Panc1 (cell line): ENCODE results near the gene ZSWIM3. TPM values are rescaled to one million over a fixed set of nuclear protein-coding genes. Genes with fewer than 3 reads are reported as not detected.

ENCODE experiments used
- ATAC-seq: fragments of 200-7000 bp; cut with Tn5 transposase; 2 replicates; pipeline ENCODE4 v1.9.1; 2020; ENCODE audit warnings: mild to moderate bottlenecking, moderate library complexity
- BruUV-seq: library from RNA; stranded (reverse); fragments of 400-500 nt; replicated peaks from 2 replicates; lab custom pipeline; 2021; lab: Mats Ljungman, UMichigan
- CTCF ChIA-PET: fragments of 300-600 bp; sonication (Branson Sonifier 250); formaldehyde crosslinking; loops from one replicate; lab custom pipeline; 2022; ENCODE audit warnings: antibody characterized with exemption; lab: Charles Lee
- POLR2A ChIA-PET: fragments of 300-600 bp; sonication (Branson Sonifier 250); formaldehyde crosslinking; loops from one replicate; lab custom pipeline; 2022; ENCODE audit warnings: antibody characterized with exemption; lab: Charles Lee
- DNase-seq: peaks from one replicate; pipeline ENCODE4 v3.0.0-alpha.2; 2010; ENCODE audit warnings: low read depth, low spot score
- H3K27ac ChIP-seq: 2 replicates; pipeline ENCODE4 v1.5.1; 2011; ENCODE audit warnings: mild to moderate bottlenecking, low read length, inconsistent platforms
- H3K27me3 ChIP-seq: fragments of 200-500 bp; sonication (Bioruptor generic); 2 replicates; pipeline ENCODE4 v1.6.0; 2014; ENCODE audit warnings: low read length, inconsistent platforms; ENCODE audit not compliant: control insufficient read depth, insufficient read depth
- H3K36me3 ChIP-seq: fragments of 200-500 bp; sonication (Bioruptor generic); 2 replicates; pipeline ENCODE4 v1.5.1; 2014; ENCODE audit warnings: inconsistent platforms, mild to moderate bottlenecking, low read length, moderate library complexity; ENCODE audit not compliant: control insufficient read depth, insufficient read depth
- H3K4me1 ChIP-seq: 2 replicates; pipeline ENCODE4 v1.5.1; 2011; ENCODE audit warnings: inconsistent platforms, mild to moderate bottlenecking, low read length, moderate library complexity; ENCODE audit not compliant: control insufficient read depth, insufficient read depth
- H3K4me3 ChIP-seq, 2 experiments: 2 replicates each; pipeline ENCODE4 v1.5.1; 2011 to 2012; ENCODE audit warnings: low read depth in 2 of 2, low read length in 2 of 2, mild to moderate bottlenecking in 2 of 2, inconsistent platforms in 1 of 2, moderate library complexity in 1 of 2
- H3K9me3 ChIP-seq: fragments of 200-500 bp; sonication (Bioruptor generic); 2 replicates; pipeline ENCODE4 v1.5.1; 2014; ENCODE audit warnings: low read depth, mild to moderate bottlenecking, inconsistent platforms, low read length, moderate library complexity; ENCODE audit not compliant: control insufficient read depth, insufficient read depth
- CTCF ChIP-seq: fragments of 450-650 bp; IDR thresholded peaks from 2 replicates; pipeline ENCODE4 v1.5.1; 2017; ENCODE audit warnings: mild to moderate bottlenecking
- POLR2AphosphoS5 ChIP-seq: IDR thresholded peaks from 2 replicates; pipeline ENCODE4 v1.6.1; 2012; ENCODE audit warnings: mild to moderate bottlenecking, low read depth, low read length, moderate library complexity
- REST ChIP-seq, 2 experiments: IDR thresholded peaks; 2 replicates each; pipeline ENCODE4 v1.6.1; 2011 to 2012; ENCODE audit warnings: low read depth in 2 of 2, control low read depth in 1 of 2, low read length in 1 of 2, mild to moderate bottlenecking in 1 of 2, moderate library complexity in 1 of 2; ENCODE audit not compliant: insufficient read depth in 1 of 2
- SIN3A ChIP-seq: IDR thresholded peaks from 2 replicates; pipeline ENCODE4 v1.6.1; 2012; ENCODE audit warnings: low read depth, mild to moderate bottlenecking, low read length, moderate library complexity, borderline replicate concordance; ENCODE audit not compliant: insufficient read depth
- TCF7L2 ChIP-seq: IDR thresholded peaks from 2 replicates; pipeline ENCODE4 v1.6.1; 2011; ENCODE audit warnings: mild to moderate bottlenecking, low read depth, low read length, inconsistent platforms
- in situ Hi-C: cut with HindIII; loops from 2 replicates; pipeline ENCODE4 v1.10.0; 2016; ENCODE audit warnings: low sequenced_read_pairs, low pct_unique_long_range_greater_than_20kb
- intact Hi-C: fragments of 100-400 bp; cut with micrococcal nuclease; formaldehyde crosslinking; loops from one replicate; pipeline ENCODE4 v1.10.0; 2022; ENCODE audit not compliant: unreplicated experiment
- total RNA-seq: library from RNA; stranded (reverse); gene quantifications from one replicate; pipeline ENCODE4 v1.2.1, GENCODE V29; 2021; ENCODE audit not compliant: unreplicated experiment

ZSWIM3 gene
- total RNA-seq, 1 experiment from 2014 or later, result 3.6 TPM

- DNase-seq, result no peak
- ChIA-PET POLR2A (interaction anchor here (1.2 kb wide), 1 partner anchor 10 kb away, joined by 6 read pairs; the partner anchor contains the start of gene ZSWIM1), CTCF (interaction anchor here (0.7 to 1.7 kb wide), 3 partner anchors 10 to 96 kb away, joined by 3 to 4 read pairs (median 3); partner anchors contain the start of gene ZSWIM1)
- TF ChIP-seq CTCF (no peak), REST (IDR thresholded peaks at IDR 0.05; ENCODE audit: insufficient read depth in 1 of 2, low read depth in 2 of 2, low read length in 1 of 2) (no peak), POLR2AphosphoS5 (peak; percentile 74), SIN3A (peak; percentile 95), TCF7L2 (no peak)
- no TSS peak for BruUV-seq
- intact Hi-C loops, result no loop called here
- H3K27ac ChIP-seq, result peak within 1 kb of the TSS; percentile 81
- peaks cover 3% of the 10 kb centered on the region; the same call in 1 of the 2 replicates for H3K36me3 ChIP-seq
- H3K9me3 ChIP-seq, result no peaks in the 10 kb centered on the region
- ATAC-seq, result peak; percentile 90
- H3K4me3 ChIP-seq, result peak within 1 kb of the TSS; percentile 68 to 74
- H3K27me3 ChIP-seq, result no peaks in the 10 kb centered on the region
- in situ Hi-C loops, result no loop called here
- peaks cover 12% of the 10 kb centered on the region for H3K4me1 ChIP-seq
Observed at GRCh38 chr20:45890985-45891983, 33.9 kb downstream of the ZSWIM3 start, which contains the start of the genes CTSA and NEURL2. Gene CTSA, plus strand, starts transcription at chr20:45891335. Its CDS starts 234 bp downstream, at chr20:45891569. Gene NEURL2, minus strand, starts transcription at chr20:45891208. Its CDS starts 217 bp downstream, at chr20:45890991.

GRCh38 chr20:45892049-45892825 is 34.8 kb downstream of the ZSWIM3 start:
- CTCF ChIA-PET, result interaction anchor here (1.7 kb wide), 1 partner anchor 13 kb away, joined by 4 read pairs; no protein-coding TSS in a partner anchor
- peaks cover 3% of the 10 kb centered on the region; the same call in 1 of the 2 replicates for H3K36me3 ChIP-seq
- no peaks in the 10 kb centered on the region for H3K9me3 ChIP-seq
- TSS peak; percentile 61 for BruUV-seq
- H3K4me1 ChIP-seq, result peaks cover 12% of the 10 kb centered on the region
- peak overlapping the region; percentile 81 for H3K27ac ChIP-seq
- DNase-seq (no peak), ATAC-seq (peak; percentile 54)
- TF ChIP-seq POLR2AphosphoS5 (no peak), TCF7L2 (no peak), SIN3A (no peak), REST (IDR thresholded peaks at IDR 0.05; ENCODE audit: insufficient read depth in 1 of 2, low read depth in 2 of 2, low read length in 1 of 2) (no peak), CTCF (no peak; the same call in 1 of the 2 replicates)
- intact Hi-C loops (no loop called here), in situ Hi-C loops (no loop called here)
- H3K27me3 ChIP-seq, result no peaks in the 10 kb centered on the region
- POLR2A ChIA-PET, result no interaction called here
- peak overlapping the region; percentile 68 to 74 for H3K4me3 ChIP-seq
